ENCODE results near the gene KANSL2.

- TF ChIP-seq CTCF (conservative IDR thresholded peaks at IDR 0.05; ENCODE audit: low read length), result 0 out of 2 replicates have a peak, but pooled peaks have one; percentile 8
- TF ChIP-seq EZH2phosphoT487 (IDR thresholded peaks at IDR 0.05; ENCODE audit: borderline replicate concordance, low read depth, low read length), result no peak
Measured at GRCh38 chr12:48717252-48717695, 35.2 kb upstream of the KANSL2 start.

Data from OCI-LY7 (cell line).